ENCODE results near the gene WDR5B.
"Not testable (repeated sequence)": the region's sequence is repeated elsewhere in the genome, so short reads cannot be mapped to it uniquely, and the experiment has no call there.

Gene WDR5B

DNA sequence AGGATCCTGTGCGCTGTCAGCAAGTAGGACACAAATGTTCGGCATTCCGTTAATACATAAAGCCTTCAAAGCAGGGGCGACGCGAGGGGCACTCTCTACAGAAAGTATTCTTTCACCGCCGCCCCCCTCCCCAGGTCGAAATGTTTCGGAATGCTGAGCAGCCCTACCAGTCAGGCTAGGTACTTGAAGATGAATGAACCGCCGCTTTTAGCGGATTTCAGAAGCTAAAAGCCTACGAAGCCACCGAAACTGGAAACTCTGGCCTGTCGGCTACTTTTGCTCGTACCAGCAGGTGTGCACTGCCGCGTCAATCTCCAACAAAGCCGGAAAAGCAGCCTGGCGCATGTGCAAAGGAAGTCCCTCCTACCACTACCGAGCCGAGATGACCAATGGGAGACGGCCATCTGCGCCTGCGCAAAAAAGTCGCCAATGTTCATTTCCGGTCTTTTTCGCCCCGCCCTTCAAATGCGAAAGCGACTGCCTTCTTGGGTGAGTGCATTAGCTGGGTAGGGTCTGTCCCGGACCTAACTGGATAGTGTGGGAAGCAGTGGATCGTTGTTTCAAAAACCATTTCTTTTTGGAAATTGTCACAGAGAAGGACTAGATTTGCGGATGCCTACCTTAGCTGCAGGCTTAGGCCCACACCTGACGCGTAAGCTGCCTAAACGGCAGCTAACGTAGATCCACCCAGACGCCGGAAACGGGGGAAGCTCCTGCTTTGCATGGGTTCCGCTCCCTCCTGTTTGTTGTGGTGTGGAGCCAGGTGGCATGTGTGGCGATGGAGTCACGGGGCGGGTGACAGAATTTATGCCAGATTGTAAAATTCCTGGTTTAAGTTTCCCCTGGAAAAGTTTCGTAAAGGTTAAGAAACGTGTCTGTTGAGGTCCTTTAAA is at the start of gene WDR5B:
TSS of gene WDR5B (minus strand) at position 301 of the 893 bp plus-strand sequence. CDS start 534 bp downstream, outside the sequence.
- peak; percentile 99 for DNase-seq (ENCODE audit: low read depth, low spot score)

DNA sequence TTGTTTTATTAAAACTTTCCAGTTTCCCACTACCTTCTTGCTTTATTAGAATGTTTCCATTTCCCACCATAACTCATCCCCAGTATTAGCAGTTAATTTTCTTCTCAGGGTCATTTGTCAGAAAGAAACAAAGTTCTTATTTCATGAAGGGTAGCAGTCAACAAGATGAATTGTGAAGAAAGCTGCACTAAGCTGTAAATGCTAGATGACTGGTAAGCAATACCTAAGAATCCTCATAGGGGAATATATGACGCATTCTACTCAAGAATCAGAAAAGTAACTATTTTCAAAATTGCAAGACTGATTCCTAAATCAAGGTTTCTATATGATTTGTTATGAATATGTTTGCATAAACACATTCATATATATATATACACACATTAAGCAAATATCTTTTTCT is 48.8 kb upstream of the WDR5B start:
- no peak for DNase-seq (ENCODE audit: low read depth, low spot score)

DNA sequence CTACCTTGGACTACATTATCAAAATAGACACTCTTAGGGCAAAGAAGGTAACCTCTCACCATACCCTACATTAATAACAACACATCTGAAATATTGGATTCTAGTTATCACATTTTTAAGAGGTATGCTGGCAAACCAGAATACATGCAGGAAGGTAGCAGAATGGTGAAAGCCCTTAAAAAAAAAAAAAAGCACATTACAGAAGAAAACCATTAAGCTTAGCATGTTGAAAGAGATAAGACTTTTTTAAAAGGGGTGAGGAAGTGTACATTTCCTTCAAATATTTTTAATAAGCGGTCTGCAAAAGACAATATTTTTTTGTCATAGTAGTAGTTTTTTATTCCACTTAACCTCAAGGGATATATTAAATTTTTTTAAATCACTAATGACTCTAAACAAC is 46.5 kb upstream of the WDR5B start:
- no peak for DNase-seq (ENCODE audit: low read depth, low spot score)

DNA sequence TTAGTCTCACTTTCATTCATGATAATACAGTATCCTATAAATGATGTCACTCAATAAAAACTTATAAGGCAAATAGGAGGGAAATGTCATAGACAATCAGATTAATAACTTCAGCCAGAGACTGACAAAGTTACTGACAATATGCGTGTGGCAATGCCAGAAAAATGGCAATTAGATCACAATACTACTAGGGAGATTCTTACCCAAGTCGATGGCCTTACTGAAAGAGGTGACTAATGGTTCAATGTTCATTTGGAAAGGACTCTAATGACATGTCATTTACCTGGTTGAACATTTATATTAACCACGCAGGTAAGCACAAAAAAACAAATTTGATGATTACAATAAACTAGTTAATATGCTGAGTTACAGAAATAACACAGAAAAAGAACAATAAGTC is 45.9 kb upstream of the WDR5B start:
- no peak for DNase-seq (ENCODE audit: low read depth, low spot score)

DNA sequence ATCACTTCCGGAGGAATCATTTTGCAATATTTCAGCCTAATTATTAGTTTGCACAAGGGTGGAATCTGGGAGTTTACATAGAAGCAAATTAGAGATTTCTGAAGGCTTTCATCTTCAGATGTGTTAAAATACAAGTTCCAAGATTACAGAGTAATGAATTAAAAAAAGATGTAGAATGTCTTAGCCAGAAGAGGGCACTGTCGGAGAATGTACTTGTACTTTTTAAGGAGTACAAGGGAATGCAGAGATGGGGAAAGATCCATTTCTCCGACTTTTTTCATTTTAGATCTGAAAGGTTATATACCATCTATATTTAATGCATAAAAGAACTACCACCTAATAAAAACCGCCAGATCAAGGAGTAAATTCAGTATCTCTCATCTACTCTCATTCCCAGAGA is 43.1 kb upstream of the WDR5B start:
- no peak for DNase-seq (ENCODE audit: low read depth, low spot score)

DNA sequence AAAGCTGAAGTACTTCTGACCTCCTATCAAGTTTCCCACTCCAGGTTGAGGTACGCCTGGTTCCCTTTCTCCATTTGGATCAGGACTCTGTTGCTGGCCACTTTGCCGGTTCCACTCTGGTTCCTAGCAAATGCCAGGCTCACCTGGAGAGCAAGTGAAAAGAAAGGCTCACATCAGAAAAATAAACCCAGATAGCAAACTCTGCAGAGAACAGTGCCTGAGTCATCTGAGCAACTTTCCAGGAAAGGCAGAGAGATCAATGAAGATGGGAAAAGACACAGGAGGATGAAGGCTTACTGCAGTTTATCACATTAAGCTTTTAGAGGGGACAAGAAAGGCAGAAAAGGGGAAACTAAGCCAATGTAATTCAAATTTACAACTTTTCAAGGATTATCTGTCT is 41.8 kb upstream of the WDR5B start:
- no peak for DNase-seq (ENCODE audit: low read depth, low spot score)

DNA sequence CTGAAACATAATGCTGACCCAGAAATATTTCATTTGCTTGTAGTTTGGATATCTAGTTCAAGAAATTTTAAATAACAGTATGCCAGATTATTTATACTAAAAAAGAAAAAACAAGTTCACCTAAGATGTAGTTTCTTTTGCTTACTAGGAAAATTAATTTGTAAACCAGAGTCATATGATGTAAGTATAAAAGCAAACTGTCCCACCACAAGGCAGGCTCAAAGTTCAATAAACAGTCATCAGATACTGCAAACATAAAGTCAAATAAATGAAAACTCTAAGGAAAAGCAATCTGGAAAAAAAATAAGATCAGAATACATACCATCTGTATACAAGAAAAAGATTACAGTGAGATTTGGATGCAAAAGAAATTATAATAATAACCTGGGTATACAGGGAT is 40.2 kb upstream of the WDR5B start:
- DNase-seq (ENCODE audit: low read depth, low spot score) = no peak

DNA sequence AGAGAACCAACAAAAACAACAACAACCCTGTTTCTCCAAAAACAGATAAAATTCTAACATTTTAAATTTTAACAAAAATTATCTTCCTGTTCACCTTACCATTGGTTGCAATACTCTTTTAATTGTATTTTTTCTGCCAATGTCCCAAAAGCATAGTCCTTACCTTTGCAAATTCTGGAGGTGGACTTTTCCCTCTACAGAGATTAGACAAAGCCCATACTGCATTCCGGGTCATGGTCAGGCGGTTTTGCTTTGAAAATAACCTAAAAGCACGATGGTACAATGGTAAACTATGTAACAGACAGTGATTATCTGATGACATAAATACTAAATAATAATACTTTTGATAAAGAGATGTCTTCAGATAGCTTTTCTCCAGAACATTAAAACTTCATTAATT is 35.5 kb upstream of the WDR5B start:
- DNase-seq (ENCODE audit: low read depth, low spot score) = no peak

DNA sequence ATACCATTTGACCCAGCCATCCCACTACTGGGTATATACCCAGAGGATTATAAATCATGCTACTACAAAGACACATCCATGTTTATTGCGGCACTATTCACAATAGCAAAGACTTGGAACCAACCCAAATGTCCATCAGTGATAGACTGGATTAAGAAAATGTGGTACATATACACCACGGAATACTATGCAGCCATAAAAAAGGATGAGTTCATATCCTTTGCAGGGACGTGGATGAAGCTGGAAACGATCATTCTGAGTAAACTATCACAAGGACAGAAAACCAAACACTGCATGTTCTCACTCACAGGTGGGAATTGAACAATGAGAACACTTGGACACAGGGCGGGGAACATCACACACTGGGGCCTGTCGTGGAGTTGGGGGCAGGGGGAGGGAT is 32.4 kb upstream of the WDR5B start:
- DNase-seq (ENCODE audit: low read depth, low spot score) = not testable (repeated sequence)

DNA sequence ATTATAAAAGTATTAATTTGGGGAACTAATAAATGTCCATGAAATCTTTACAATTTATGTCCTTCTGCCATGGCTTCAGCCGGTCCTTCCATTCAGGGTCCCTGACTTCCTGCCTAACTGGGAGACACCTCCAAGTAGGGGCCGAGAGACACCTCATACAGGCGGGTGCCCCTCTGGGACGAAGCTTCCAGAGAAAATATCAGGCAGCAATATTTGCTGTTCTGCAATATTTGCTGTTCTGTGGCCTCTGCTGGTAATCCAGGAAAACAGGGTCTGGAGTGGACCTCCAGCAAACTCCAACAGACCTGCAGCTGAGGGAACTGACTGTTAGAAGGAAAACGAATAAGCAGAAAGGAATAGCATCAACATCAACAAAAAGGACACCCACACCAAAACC is 28.6 kb upstream of the WDR5B start:
- DNase-seq (ENCODE audit: low read depth, low spot score) = not testable (repeated sequence)

DNA sequence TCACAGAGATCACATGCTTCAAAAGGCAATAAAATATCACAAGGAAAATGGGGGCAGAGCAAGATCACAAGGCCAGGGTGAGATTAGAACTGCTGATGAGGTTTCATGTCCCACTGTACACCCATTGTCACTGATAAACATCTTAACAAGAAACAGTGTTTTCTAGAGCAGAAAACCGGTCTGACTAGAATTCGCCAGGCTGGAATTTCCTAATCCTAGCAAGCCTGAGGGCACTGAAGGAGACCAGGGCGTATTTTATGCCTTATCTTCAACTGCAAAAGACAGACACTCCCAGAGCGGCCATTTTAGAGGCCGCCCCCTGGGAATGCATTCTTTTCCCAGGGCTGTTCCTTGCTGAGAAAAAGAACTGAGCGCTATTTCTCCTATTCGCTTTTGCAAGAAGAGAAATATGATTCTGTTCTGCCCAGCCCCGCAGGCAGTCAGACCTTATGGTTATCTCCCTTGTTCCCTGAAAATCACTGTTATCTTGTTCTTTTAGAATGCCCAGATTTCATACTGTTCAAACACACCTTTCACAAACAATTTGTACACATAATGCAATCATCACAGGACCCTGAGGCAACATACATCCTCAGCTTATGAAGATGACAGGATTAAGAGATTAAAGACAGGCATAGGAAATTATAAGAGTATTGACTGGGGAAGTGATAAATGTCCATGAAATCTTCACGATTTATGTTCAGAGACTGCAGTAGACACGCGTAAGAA is 28.1 kb upstream of the WDR5B start:
- peak; percentile 95 for DNase-seq (ENCODE audit: low read depth, low spot score)

DNA sequence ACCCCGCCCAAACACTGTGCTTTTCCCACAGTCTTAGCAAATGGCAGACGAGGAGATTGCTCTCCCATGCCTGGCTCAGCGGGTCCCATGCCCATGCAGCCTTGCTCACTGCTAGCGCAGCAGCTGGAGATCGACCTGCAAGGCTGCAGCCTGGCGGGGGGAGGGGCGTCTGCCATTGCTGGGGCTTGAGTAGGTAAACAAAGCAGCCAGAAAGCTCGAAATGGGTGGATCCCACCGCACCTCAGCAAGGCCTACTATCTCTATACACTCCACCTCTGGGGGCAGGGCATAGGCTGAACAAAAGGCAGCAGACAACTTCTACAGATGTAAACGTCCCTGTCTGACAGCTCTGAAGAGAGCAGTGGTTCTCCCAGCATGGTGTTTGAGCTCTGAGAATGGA is 27.2 kb upstream of the WDR5B start:
- DNase-seq (ENCODE audit: low read depth, low spot score) = peak; percentile 95

DNA sequence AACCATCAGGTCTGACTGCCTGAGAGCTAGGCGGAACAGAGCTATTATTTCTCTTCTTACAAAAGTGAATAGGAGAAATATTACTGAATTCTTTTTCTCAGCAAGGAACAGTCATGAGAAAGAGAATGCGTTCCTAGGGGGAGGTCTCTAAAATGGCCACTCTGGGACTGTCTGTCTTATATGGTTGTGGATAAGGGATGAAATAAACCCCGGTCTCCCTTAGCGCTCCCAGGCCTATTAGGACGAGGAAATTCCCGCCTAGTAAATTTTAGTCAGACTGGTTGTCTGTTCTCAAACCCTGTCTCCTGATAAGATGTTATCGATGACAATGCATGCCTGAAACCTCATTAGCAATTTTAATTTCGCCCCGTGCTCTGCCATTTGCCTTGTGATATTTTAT is 20.1 kb upstream of the WDR5B start:
- no peak for DNase-seq (ENCODE audit: low read depth, low spot score)

DNA sequence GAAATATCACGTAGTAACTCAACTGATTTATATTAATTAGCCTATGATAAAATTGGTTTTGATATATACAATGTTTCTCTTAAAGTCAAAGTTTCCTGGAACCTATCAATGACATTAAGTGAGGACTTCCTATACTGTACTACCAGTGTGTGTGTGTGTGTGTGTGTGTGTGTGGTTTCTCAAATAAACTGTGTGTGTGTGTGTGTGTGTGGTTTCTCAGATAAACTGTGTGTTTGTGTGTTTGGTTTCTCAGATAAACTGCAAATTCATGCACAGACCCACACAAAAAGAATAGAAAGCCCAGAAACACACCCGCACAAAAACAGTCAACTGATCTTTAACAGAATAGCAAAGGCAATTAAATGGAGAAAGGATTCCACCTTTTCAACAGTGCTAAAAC is 14.5 kb upstream of the WDR5B start:
- no peak for DNase-seq (ENCODE audit: low read depth, low spot score)

DNA sequence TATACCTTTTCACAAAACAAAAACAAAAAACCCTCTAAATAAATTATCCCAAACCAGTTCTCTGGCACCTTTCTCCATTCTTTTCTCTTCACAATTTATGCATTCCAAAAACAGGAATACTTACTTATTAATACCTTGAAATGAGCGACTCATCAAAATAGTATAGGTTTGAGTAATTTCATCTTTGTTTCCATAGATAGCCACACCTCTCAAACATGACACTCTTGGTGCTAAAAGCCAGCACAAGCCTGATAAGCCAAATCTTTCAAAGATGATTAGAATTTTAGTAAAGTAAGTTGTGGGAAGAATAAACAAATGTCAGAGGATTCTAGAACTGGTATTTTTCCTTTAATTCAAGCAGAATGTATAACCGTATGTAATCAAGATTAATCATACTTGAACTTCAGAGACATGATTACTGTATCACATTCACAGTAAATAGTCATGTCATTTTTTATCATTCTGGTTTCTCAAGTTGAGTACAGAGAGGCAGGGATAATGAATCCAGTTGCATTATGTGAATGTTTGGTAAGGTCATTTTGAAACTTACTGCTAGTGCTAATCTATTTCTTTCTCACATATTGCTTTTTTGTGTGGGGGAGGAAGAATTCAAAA is 12.1 kb upstream of the WDR5B start:
- DNase-seq (ENCODE audit: low read depth, low spot score) = no peak

DNA sequence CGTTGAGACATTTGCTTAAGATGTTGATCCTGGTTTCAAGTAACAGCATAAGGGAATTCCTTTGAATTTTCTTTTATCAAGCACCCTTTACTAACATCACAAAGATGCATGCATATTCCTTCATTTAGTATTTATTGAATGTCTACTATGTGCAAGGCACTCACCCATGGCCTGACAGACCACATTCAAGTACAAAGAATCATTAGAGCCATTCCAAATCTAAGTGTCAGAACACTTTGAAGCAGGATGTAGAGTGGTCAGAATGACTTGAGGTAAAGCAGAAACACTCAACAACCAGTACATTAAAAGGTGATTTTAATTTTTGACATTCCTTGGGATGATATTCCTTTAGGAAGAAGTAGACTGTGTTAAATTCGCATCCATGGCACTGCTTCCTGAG is 6.0 kb upstream of the WDR5B start:
- no peak for DNase-seq (ENCODE audit: low read depth, low spot score)

DNA sequence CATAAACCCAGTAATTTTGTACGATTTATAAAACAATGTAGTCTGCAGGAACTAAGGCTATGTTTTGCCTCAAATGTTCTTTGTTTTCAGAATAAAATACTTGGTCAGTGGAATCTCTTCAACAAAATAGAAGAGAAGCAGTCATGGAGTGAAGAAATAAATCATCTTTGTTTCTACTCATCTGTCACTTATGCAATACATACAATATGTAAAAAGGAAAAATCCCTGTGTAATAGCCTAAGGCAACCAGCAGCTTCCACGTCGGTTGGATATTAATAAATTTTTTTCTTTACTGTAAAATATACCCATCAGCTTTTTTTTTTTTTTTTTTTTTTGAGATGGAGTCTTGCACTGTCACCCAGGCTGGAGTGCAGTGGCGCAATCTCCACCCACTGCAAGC is 5.2 kb upstream of the WDR5B start:
- no peak for DNase-seq (ENCODE audit: low read depth, low spot score)

DNA sequence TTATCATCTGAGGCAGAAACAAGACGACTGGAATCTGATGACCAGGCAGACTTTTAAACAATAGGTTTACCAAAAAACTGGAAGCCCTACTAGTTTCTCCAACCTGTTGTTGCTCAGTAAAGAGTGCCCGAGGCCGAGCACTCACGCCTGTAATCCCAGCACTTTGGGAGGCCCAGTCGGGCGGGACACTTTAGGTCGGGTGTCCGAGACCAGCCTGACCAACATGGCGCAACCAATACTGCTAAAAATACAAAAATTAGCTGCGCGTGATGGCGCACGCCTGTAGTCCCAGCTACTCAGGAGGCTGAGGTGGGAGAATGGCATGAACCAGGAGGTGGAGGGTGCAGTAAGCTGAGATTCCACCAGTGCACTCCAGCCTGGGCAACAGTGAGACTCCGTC is 1.1 kb upstream of the WDR5B start:
- DNase-seq (ENCODE audit: low read depth, low spot score) = peak; percentile 53

DNA sequence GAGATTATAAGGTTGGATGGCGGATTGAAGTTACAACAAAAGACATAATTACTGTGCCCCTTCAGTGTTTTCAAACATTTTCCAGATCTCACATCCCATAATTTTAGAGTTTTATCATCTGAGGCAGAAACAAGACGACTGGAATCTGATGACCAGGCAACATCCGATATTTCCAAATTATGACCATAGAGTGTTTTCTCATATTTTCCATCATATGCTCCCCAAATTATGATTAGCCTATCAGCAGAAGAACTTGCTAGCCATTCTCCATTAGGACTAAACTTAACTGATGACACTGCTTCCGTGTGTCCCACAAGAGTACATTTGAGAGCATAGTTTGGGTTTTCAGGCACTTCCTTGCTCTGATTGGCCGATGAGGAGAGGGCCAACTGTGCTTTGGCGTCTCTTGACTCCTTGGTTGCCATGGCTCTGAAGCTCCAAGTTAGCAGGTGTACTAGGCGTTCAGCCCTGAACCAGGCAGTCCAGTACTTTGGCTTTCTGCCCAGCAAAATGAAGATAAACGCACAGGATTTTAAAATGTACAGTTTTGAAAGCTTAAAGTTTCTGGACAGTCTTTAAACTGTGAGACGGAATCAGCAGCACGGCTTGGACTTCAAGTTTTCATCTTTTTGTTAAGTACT is 638 bp downstream of the WDR5B start:
- peak; percentile 39 for DNase-seq (ENCODE audit: low read depth, low spot score)

DNA sequence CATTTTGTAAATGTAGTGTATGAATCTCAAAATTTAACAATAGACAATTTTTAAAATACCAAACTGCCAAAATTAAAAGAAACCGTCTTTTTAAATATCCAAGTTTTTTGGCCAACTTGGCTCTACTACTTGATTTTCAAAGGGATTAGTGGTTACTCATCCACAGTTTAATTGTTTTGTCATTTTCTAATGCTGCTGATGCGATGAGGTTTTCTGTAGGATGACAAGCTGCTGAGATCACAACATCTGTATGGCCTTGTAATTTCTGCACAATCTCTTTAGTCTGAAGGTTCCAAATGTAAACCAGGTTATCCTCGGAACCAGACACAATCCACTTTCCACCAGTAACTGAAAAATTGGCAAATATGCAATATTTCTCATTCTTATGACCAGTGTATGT is 1.5 kb downstream of the WDR5B start:
- no peak for DNase-seq (ENCODE audit: low read depth, low spot score)

DNA sequence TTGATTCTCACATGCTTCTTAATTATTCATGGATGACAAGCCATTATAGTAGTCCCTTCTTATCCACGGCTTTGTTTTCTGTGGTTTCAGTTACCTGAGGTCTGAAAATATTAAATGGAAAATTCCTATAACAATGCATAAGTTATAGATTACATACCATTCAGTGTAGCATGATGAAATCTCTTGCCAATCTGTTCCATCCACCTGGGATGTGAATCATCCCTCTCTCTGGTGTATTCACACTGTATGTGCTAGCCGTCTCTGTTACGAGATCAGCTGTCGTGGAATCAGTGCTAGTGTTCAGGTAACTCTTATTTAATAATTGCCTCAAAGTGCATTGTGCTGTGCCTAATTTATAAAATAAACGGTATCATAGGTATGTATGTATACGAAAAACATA is 5.2 kb downstream of the WDR5B start:
- no peak for DNase-seq (ENCODE audit: low read depth, low spot score)

DNA sequence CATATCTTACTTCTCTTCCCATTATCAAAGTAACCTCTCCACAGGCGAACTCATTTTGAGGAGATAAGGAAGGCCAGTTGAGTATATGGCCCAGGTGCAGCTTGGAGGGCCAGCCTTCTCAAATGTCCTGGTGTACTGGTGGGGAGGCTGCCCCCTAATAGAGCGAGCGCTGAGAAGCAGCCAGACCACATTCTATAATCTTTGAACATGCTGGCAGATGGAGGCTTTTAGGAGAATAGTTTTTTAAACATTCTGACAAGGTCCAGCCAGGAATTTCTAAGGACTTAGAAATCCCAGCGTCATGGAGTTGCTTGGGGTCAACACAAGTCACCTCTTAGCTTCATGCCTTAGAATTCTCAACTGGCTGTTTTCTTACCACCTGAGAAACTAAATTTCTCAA is 5.8 kb downstream of the WDR5B start:
- DNase-seq (ENCODE audit: low read depth, low spot score) = no peak
